NCI-H345 treated with DMSO at 0.1 percent for 48 hours (cell line): Measurements from ENCODE around the gene FRAT1.
A peak's percentile ranks its signal among the peaks of the same experiment; 100 is the strongest.

ENCODE experiments used
- DNase-seq: peaks from one replicate; lab custom pipeline; 2025; ENCODE audit not compliant: unreplicated experiment; lab: John Stamatoyannopoulos, UW

The FRAT1 gene

GRCh38 chr10:97307866-97308780 is 10.9 kb upstream of the FRAT1 start:
- DNase-seq: no peak

GRCh38 chr10:97311111-97311626 is 7.9 kb upstream of the FRAT1 start:
- no peak for DNase-seq

- DNase-seq: no peak
Observed at GRCh38 chr10:97312897-97313296, 6.2 kb upstream of the FRAT1 start.

DNA sequence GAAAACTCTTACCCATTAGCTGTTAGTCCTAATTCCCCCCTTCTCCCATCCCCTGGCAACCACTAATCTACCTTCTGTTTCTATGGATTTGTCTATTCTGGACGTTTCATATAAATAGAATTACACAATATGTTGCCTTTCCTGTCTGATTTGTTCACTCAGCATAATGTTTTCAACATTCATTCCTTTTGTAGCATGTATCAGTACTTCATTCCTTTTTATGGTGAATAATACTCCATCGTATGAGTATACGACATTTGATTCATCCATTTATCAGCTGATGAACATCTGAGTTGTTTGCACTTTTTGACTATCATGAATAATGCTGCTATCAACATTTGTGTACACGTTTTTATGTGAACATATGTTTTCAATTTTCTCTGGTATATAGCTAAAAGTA is 4.4 kb upstream of the FRAT1 start:
- DNase-seq: no peak

DNA sequence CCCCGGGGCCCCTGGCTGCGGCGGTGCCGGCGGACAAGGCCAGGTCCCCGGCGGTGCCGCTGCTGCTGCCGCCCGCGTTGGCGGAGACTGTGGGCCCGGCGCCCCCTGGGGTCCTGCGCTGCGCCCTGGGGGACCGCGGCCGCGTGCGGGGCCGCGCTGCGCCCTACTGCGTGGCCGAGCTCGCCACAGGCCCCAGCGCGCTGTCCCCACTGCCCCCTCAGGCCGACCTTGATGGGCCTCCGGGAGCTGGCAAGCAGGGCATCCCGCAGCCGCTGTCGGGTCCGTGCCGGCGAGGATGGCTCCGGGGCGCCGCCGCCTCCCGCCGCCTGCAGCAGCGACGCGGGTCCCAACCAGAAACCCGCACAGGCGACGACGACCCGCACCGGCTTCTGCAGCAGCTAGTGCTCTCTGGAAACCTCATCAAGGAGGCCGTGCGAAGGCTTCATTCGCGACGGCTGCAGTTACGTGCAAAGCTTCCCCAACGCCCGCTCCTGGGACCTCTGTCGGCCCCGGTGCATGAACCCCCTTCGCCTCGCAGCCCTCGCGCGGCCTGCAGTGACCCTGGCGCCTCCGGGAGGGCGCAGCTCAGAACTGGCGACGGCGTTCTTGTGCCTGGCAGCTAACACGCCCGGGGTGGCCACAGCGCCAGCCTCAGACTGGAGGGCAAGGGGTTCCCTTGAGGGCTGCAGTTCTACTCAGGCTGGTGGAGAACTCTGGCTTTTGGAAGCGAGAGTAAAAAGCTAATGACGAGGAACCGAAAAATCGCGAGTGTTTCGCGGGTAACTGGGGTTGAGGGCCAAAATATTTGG is 804 bp downstream of the FRAT1 start:
- DNase-seq: no peak

- no peak for DNase-seq
Observed at GRCh38 chr10:97320480-97321031, 1.5 kb downstream of the FRAT1 start.

- DNase-seq: peak; percentile 43
Observed at GRCh38 chr10:97321032-97321803, 2.1 kb downstream of the FRAT1 start.

DNA sequence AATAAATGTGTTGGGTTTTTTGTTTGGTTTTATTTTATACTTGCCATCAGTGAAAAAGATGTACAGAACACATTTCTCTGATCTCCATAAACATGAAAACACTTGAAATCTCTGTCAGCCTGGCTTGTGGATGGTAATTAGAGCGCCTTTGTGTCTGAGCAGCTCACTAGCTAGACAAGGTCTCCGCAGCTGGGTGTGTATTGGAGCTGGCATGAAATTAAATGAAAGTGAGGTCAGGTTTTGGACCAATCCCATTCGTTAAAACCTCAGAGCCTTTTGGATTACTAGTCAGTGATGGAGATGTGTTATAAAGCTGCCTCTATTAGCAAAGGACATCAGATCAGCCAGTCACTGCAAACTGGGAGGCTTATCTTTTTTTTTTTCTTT is 2.7 kb downstream of the FRAT1 start:
- no peak for DNase-seq

- no peak for DNase-seq
Observed at GRCh38 chr10:97323501-97323900, 4.4 kb downstream of the FRAT1 start.

DNA sequence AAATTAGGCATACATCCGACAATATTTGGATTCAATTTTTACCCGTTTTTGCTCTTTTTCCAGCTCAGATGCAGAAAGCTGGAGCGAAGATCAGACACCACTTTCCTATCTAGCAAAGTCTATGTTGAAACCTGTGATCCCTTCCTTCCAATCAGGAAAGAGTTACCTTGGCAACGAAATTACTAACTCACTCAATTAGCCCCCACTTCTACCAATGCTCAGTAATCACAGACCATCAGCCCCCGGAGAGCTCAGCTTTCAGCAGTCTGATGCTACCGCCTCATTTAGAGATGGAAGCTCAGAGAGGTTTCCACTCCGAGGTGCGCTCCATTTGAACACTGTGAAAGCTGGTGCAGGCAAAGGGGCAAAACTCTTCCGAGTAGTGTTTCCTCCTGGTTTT is 6.7 kb downstream of the FRAT1 start:
- no peak for DNase-seq

DNA sequence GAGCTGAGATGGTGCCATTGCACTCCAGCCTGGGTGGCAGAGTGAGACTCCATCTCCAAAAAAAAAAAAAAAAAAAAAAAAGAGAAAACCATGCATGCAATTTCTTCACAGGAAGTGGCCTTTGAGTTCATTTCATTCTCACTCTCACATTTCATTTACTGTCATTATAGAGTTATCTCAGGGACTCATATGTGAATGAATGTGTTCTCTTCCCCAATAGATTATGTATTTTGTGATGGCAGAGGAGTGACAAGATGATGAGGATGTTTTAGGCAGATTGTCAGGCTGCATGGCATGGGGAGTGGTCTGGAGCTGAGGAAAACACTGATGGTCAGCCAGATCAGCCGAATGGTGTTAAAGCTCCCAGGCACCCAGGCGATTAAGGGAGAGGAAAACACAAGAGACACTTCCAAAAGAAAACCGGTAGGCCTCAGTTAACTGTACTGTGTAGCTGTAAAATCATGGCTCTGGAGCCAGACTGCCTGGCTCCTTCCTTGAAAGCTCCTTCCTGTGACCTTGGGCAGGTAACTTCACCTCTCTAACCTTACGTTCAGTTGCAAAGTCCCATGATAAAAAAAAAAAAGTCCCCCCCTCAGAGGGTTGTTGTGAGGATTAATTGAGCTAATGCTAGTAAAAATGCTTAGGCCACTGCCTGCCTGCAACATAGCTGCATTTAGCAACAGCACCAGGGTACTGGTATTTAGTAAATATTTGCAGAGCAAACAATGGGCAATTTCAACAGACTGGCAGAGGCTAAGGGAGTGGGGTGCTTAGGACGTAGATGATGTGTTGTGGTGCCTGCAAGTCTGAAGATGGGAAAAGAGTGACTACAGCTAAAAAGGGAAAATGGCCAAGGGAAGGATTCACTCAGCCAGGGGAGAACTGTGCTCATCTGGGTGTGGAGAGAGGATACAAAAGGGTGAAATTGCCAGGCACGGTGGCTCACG is 8.6 kb downstream of the FRAT1 start:
- no peak for DNase-seq

GRCh38 chr10:97328646-97329453 is 9.8 kb downstream of the FRAT1 start:
- no peak for DNase-seq

- DNase-seq: no peak
Observed at GRCh38 chr10:97329766-97330165, 10.7 kb downstream of the FRAT1 start.

- DNase-seq: no peak
Observed at GRCh38 chr10:97331153-97331703, 12.2 kb downstream of the FRAT1 start.

DNA sequence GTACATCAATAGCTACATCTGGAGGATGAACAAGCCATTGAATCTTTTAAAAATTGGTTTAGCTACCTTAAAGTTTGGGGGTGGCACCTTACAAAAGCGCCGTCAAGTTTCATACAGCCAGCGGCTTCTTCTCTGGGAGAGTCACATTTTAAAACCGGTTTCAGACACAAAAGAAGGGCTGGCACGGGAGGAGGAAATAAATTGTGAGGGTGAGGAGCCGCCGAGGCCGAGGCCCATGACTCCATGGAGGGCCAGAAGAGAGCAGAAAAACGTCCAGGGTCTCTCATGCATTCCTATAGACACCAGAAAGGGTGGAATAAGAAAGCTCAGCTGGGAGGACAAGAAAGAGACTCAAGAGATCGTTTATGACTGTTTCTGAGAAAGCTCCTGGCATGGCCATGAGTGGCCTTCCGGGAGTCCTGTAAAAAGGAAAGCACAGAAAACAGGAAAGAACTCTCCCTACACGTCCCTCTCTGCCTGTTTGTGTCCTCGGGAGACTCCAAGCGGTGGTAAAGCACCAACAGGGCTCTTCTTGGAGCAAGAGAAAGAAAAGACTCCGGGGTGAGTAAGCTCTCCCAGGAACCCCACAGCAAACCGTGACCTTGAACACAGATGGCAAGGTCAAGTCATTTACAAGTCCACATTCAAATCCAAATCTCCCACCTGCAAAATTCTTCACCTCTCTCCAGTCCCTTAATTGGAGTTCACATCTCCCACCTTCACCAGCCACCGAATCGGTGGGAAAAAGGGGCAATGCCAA is 13.7 kb downstream of the FRAT1 start:
- DNase-seq: no peak

GRCh38 chr10:97333351-97333600 is 14.2 kb downstream of the FRAT1 start:
- DNase-seq: no peak

DNA sequence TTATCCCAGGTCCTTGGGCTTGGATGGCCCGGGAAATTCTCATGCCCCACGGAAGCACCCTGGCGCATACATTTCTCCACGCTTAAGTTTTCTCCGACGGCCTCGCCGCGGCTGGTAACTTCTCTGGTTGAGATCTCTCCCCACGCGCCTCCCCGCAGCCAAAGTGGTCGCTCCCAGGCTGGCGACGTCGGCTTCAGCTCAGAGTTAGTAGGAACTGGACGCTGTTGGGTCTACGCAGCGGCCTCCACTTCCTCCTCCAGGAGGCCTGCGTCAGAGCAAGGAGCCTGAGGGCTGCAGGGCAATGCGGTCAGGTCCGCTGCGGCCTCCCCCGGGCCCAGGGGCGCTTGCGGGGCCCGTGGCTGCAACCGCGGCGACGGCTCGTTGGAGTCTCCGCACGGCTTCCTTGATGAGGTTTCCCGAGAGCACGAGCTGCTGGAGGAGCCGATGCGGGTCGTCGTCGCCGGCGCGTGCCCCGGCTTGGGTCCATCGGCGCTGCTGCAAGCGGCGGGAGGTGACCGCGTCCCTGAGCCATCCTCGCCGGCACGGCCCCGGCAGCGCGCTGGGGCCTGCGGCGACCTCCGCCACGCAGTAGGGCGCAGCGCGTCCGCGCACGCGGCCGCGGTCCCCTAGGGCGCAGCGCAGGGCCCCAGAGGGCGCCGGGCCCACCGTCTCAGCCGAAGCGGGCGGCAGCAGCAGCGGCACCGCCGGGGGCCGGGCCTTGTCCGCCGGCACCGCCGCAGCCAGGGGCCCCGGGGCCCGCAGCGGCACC is 14.7 kb downstream of the FRAT1 start:
- no peak for DNase-seq
